Gastrocnemius medialis (tissue), 4 donors: ENCODE results near the gene SBK3.

ENCODE experiments used
- CTCF ChIP-seq, 5 experiments: fragments of 450-650 bp in 3 of 5; fragments of 200-600 bp in 2 of 5; sonication (generic) in 2 of 5; IDR thresholded peaks in 4 of 5; conservative IDR thresholded peaks in 1 of 5; 1 replicate in 4 of 5; 2 replicates in 1 of 5; pipeline ENCODE4 v1.5.1; 2016 to 2019; ENCODE audit warnings: antibody characterized with exemption in 5 of 5, mild to moderate bottlenecking in 3 of 5, moderate library complexity in 3 of 5
- POLR2A ChIP-seq, 2 donors: fragments of 450-650 bp; IDR thresholded peaks; one replicate each; pipeline ENCODE4 v1.6.1; 2017; ENCODE audit warnings: antibody characterized with exemption in 2 of 2, mild to moderate bottlenecking in 2 of 2, moderate library complexity in 2 of 2

GRCh38 chr19:55502197-55502952 is 43.0 kb downstream of the SBK3 start:
- TF ChIP-seq POLR2A (IDR thresholded peaks at IDR 0.05): no peak
- no peak for TF ChIP-seq CTCF (IDR thresholded peaks at IDR 0.05 in 4 of 5, conservative IDR thresholded peaks at IDR 0.05 in 1 of 5)
